GM19395 (cell line): Measurements from ENCODE around the gene FIZ1.

Source experiments
- ATAC-seq: cut with Tn5 transposase; IDR thresholded peaks from one replicate; pipeline ENCODE4 v1.9.1; 2021; ENCODE audit warnings: mild to moderate bottlenecking, moderate library complexity; ENCODE audit not compliant: unreplicated experiment

Gene FIZ1

DNA sequence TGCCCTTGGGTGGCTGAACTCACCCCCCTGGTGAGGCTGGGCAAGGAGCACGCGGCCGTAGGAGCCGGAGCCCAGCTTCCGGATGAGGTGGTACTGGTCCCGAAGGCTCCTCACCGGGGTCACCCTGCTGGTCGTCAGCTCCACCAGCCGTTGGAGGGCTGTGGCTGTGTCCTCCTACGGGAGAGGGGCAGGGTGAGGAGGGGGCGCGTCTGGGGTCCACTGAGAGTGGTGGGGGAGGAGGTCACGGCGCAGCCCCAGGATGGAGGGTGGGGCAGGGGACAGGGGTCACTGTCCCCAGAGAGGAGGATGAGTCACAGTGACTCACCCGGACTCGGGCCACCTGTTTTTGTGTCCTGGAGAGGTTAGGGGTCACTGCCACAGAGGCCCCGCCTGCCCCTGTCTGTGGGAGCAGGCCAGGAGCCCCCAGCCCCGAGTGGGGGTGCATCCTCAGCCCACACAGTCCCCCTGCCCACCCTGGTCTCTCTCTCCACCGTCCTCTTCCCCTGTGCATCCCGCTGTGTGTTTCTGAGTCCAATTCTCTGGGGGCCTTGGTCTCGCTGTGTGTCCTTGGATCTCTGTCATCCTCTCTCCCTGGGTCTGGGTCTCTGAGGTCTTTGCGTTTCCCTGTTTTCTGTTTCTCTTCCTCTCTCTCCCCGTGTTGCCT lies 54.4 kb downstream of the FIZ1 start:
- no peak for ATAC-seq

DNA sequence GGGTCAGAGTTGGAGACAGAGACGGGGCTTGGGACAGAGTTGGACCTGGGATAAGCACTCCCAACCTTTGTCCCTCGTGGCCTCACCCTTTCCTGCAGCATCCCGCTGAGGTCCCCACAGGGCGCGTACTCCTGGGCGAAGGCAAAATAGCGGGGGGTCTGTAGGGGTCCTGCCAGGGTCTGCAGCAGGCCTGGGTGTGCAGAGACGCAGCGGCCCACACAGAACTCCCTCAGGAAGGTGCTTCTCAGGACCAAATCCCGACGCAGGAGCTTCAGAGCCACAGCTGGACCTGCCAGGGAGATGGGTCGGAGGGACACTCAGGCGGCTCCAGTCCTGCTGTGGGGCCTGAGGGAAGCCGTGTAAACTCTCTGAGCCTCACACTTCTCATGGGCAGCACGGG lies 55.3 kb downstream of the FIZ1 start:
- ATAC-seq = no peak

- no peak for ATAC-seq
Observed at GRCh38 chr19:55543567-55543966, 55.8 kb downstream of the FIZ1 start.

- no peak for ATAC-seq
Observed at GRCh38 chr19:55542292-55542855, 56.9 kb downstream of the FIZ1 start.
